ENCODE data around the gene CACNA1C. TPM values are rescaled to one million over a fixed set of nuclear protein-coding genes. Genes with fewer than 3 reads are reported as not detected.

The CACNA1C gene
- total RNA-seq, 1 donor = 16.6 TPM

GRCh38 chr12:2614341-2614740 is 561.6 kb downstream of the CACNA1C start:
- DNase-seq (ENCODE audit: low read depth) = peak; percentile 27
- no peak for TF ChIP-seq CTCF (IDR thresholded peaks at IDR 0.05; ENCODE audit: insufficient read depth, low read length)
- no peak overlapping the region for H3K4me3 ChIP-seq (ENCODE audit: low read depth, low read length)

- no peak for TF ChIP-seq CTCF (IDR thresholded peaks at IDR 0.05; ENCODE audit: insufficient read depth, low read length)
- no peak for DNase-seq (ENCODE audit: low read depth)
- no peak overlapping the region for H3K4me3 ChIP-seq (ENCODE audit: low read depth, low read length)
Measured at GRCh38 chr12:2615665-2616402, 563.0 kb downstream of the CACNA1C start.

- no peak for DNase-seq (ENCODE audit: low read depth)
- no peak for TF ChIP-seq CTCF (IDR thresholded peaks at IDR 0.05; ENCODE audit: insufficient read depth, low read length)
- H3K4me3 ChIP-seq (ENCODE audit: low read depth, low read length) = no peak overlapping the region
Measured at GRCh38 chr12:2616763-2617162, 564.0 kb downstream of the CACNA1C start.

GRCh38 chr12:2617365-2617764 is 564.6 kb downstream of the CACNA1C start:
- DNase-seq (ENCODE audit: low read depth) = no peak
- H3K4me3 ChIP-seq (ENCODE audit: low read depth, low read length) = no peak overlapping the region
- no peak for TF ChIP-seq CTCF (IDR thresholded peaks at IDR 0.05; ENCODE audit: insufficient read depth, low read length)

GRCh38 chr12:2618291-2618995 is 565.7 kb downstream of the CACNA1C start:
- H3K4me3 ChIP-seq (ENCODE audit: low read depth, low read length) = no peak overlapping the region
- no peak for TF ChIP-seq CTCF (IDR thresholded peaks at IDR 0.05; ENCODE audit: insufficient read depth, low read length)
- no peak for DNase-seq (ENCODE audit: low read depth)

GRCh38 chr12:2619136-2619535 is 566.3 kb downstream of the CACNA1C start:
- H3K4me3 ChIP-seq (ENCODE audit: low read depth, low read length) = no peak overlapping the region
- no peak for TF ChIP-seq CTCF (IDR thresholded peaks at IDR 0.05; ENCODE audit: insufficient read depth, low read length)
- DNase-seq (ENCODE audit: low read depth) = no peak

All from fibroblast of the aortic adventitia (primary cell).